OCI-LY7 (cell line): Measurements from ENCODE around the gene TIGD7. TPM values are rescaled to one million over a fixed set of nuclear protein-coding genes. Genes with fewer than 3 reads are reported as not detected.

Experiments
- BruUV-seq: library from RNA; stranded (reverse); fragments of 400-500 nt; replicated peaks from 2 replicates; lab custom pipeline; 2021; lab: Mats Ljungman, UMichigan
- CTCF ChIA-PET: fragments of 300-600 bp; sonication (Branson Sonifier 250); formaldehyde crosslinking; loops from one replicate; lab custom pipeline; 2022; ENCODE audit warnings: antibody characterized with exemption; ENCODE audit not compliant: unreplicated experiment; lab: Charles Lee
- POLR2A ChIA-PET: fragments of 300-600 bp; sonication (Branson Sonifier 250); formaldehyde crosslinking; loops from one replicate; lab custom pipeline; 2022; ENCODE audit warnings: antibody characterized with exemption; lab: Charles Lee
- DNase-seq: peaks from one replicate; pipeline ENCODE4 v3.0.0-alpha.2; 2015; ENCODE audit warnings: low spot score
- H2AFZ ChIP-seq: fragments of 200-600 bp; sonication (generic), shearing (Covaris generic); 2 replicates; pipeline ENCODE4 v1.6.1; 2014; ENCODE audit warnings: mild to moderate bottlenecking, antibody characterized with exemption, low read length, moderate library complexity
- H3K27ac ChIP-seq: fragments of 200-600 bp; sonication (generic); 2 replicates; pipeline ENCODE4 v1.5.1; 2014; ENCODE audit warnings: mixed run types, low read depth, mild to moderate bottlenecking, moderate library complexity, low read length, inconsistent platforms; ENCODE audit not compliant: poor library complexity, severe bottlenecking
- H3K36me3 ChIP-seq: fragments of 200-600 bp; sonication (generic); 2 replicates; pipeline ENCODE4 v1.6.1; 2014; ENCODE audit warnings: mild to moderate bottlenecking, antibody characterized with exemption, low read length, moderate library complexity, mixed read lengths; ENCODE audit not compliant: insufficient read depth
- H3K4me1 ChIP-seq: fragments of 200-600 bp; sonication (generic); 2 replicates; pipeline ENCODE4 v1.5.1; 2014; ENCODE audit warnings: mild to moderate bottlenecking, low read length; ENCODE audit not compliant: insufficient read depth, poor library complexity, severe bottlenecking
- H3K4me2 ChIP-seq: fragments of 200-600 bp; sonication (generic); 2 replicates; pipeline ENCODE4 v1.6.1; 2014; ENCODE audit warnings: mild to moderate bottlenecking, low read length
- H3K4me3 ChIP-seq: fragments of 200-600 bp; sonication (generic); 2 replicates; pipeline ENCODE4 v1.5.1; 2014; ENCODE audit warnings: mild to moderate bottlenecking, low read depth, low read length; ENCODE audit not compliant: poor library complexity, severe bottlenecking
- H3K79me2 ChIP-seq: fragments of 200-600 bp; sonication (generic); 2 replicates; pipeline ENCODE4 v1.6.1; 2016; ENCODE audit warnings: low read depth, mild to moderate bottlenecking, low read length, moderate library complexity, mixed read lengths; ENCODE audit not compliant: insufficient read depth
- H3K9me2 ChIP-seq: fragments of 200-600 bp; sonication (generic); 2 replicates; pipeline ENCODE4 v1.6.1; 2016; ENCODE audit warnings: mild to moderate bottlenecking, low read length, mixed read lengths; ENCODE audit not compliant: insufficient read depth
- H3K9me3 ChIP-seq: fragments of 200-600 bp; sonication (generic); 2 replicates; pipeline ENCODE4 v1.6.1; 2014; ENCODE audit warnings: mild to moderate bottlenecking, mixed run types, low read length, mixed read lengths
- H4K20me1 ChIP-seq: fragments of 200-600 bp; sonication (generic); 2 replicates; pipeline ENCODE4 v1.6.1; 2014; ENCODE audit warnings: mild to moderate bottlenecking, antibody characterized with exemption, low read length, moderate library complexity, mixed read lengths; ENCODE audit not compliant: insufficient read depth
- EZH2phosphoT487 ChIP-seq: fragments of 200-600 bp; sonication (generic); IDR thresholded peaks from 2 replicates; pipeline ENCODE4 v1.6.1; 2018; ENCODE audit warnings: low read depth, borderline replicate concordance, mild to moderate bottlenecking, mixed run types, antibody characterized with exemption, low read length, moderate library complexity, mixed read lengths
- intact Hi-C: fragments of 100-400 bp; cut with micrococcal nuclease; formaldehyde crosslinking; loops from one replicate; pipeline ENCODE4 v1.10.0; 2022; ENCODE audit not compliant: unreplicated experiment
- total RNA-seq, 2 experiments: library from RNA; depleted of rRNA in 1 of 2; stranded (reverse); fragments of >200 nt in 1 of 2; shearing (Covaris generic) in 1 of 2; gene quantifications; 2 replicates each; pipeline ENCODE4 v1.2.3, GENCODE V29; 2014 to 2022
- TF ChIP-seq, protein P1 (sequence below): fragments of 200-600 bp; sonication (generic); conservative IDR thresholded peaks from 2 replicates; pipeline ENCODE4 v1.5.1; 2014; ENCODE audit warnings: mild to moderate bottlenecking, antibody characterized with exemption, low read length, moderate library complexity, mixed read lengths

Gene TIGD7
- total RNA-seq, 2 experiments from 2014 or later = 0.03 to 5.1 TPM

GRCh38 chr16:3295209-3295608, 10.0 kb downstream of the TIGD7 start:
- DNase-seq = no peak
- ChIA-PET POLR2A (no interaction called here), CTCF (no interaction called here)
- no TSS peak for BruUV-seq
- Histone ChIP-seq H3K4me2 (no peak overlapping the region), H3K9me2 (no peaks in the 10 kb centered on the region), H3K79me2 (peaks cover 4% of the 10 kb centered on the region; the same call in 1 of the 2 replicates), H3K36me3 (peaks cover 61% of the 10 kb centered on the region), H3K9me3 (no peaks in the 10 kb centered on the region), H3K4me3 (no peak overlapping the region), H3K4me1 (peaks cover 4% of the 10 kb centered on the region), H3K27ac (no peak overlapping the region), H2AFZ (no peak overlapping the region), H4K20me1 (no peaks in the 10 kb centered on the region)
- TF ChIP-seq, protein P1, sequence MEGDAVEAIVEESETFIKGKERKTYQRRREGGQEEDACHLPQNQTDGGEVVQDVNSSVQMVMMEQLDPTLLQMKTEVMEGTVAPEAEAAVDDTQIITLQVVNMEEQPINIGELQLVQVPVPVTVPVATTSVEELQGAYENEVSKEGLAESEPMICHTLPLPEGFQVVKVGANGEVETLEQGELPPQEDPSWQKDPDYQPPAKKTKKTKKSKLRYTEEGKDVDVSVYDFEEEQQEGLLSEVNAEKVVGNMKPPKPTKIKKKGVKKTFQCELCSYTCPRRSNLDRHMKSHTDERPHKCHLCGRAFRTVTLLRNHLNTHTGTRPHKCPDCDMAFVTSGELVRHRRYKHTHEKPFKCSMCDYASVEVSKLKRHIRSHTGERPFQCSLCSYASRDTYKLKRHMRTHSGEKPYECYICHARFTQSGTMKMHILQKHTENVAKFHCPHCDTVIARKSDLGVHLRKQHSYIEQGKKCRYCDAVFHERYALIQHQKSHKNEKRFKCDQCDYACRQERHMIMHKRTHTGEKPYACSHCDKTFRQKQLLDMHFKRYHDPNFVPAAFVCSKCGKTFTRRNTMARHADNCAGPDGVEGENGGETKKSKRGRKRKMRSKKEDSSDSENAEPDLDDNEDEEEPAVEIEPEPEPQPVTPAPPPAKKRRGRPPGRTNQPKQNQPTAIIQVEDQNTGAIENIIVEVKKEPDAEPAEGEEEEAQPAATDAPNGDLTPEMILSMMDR = no peak
- TF ChIP-seq EZH2phosphoT487 = no peak
- intact Hi-C loops = no loop called here

- ChIA-PET POLR2A (interaction anchor here (0.5 kb wide), 1 partner anchor 86 kb away, joined by 3 read pairs; no protein-coding TSS in a partner anchor), CTCF (no interaction called here)
- no peak overlapping the region for H3K4me3 ChIP-seq
- no peaks in the 10 kb centered on the region for H3K9me3 ChIP-seq
- H3K36me3 ChIP-seq = peaks cover 69% of the 10 kb centered on the region
- no peak overlapping the region for H2AFZ ChIP-seq
- no TSS peak for BruUV-seq
- intact Hi-C loops = no loop called here
- peaks cover 10% of the 10 kb centered on the region for H3K79me2 ChIP-seq
- no peaks in the 10 kb centered on the region for H4K20me1 ChIP-seq
- H3K27ac ChIP-seq = no peak overlapping the region
- TF ChIP-seq, protein P1 = no peak
- no peak for TF ChIP-seq EZH2phosphoT487
- no peak for DNase-seq
- peaks cover 4% of the 10 kb centered on the region for H3K4me1 ChIP-seq
- H3K9me2 ChIP-seq = no peaks in the 10 kb centered on the region
- no peak overlapping the region for H3K4me2 ChIP-seq
Observed at GRCh38 chr16:3292604-3293003, 12.6 kb downstream of the TIGD7 start.

- ChIA-PET CTCF (no interaction called here), POLR2A (no interaction called here)
- no peak overlapping the region for H3K27ac ChIP-seq
- H4K20me1 ChIP-seq = no peaks in the 10 kb centered on the region
- H3K4me3 ChIP-seq = no peak overlapping the region
- intact Hi-C loops = no loop called here
- H3K9me2 ChIP-seq = no peaks in the 10 kb centered on the region
- no peak for TF ChIP-seq EZH2phosphoT487
- TF ChIP-seq, protein P1 = no peak
- peaks cover 34% of the 10 kb centered on the region for H3K79me2 ChIP-seq
- H3K36me3 ChIP-seq = peaks cover 87% of the 10 kb centered on the region
- DNase-seq = no peak
- no TSS peak for BruUV-seq
- no peak overlapping the region for H3K4me2 ChIP-seq
- peaks cover 13% of the 10 kb centered on the region for H3K4me1 ChIP-seq
- no peaks in the 10 kb centered on the region for H3K9me3 ChIP-seq
- no peak overlapping the region for H2AFZ ChIP-seq
Observed at GRCh38 chr16:3289998-3290673, 15.1 kb downstream of the TIGD7 start.
